ENCODE results near the gene ENTPD6.

- TF ChIP-seq, protein P1, sequence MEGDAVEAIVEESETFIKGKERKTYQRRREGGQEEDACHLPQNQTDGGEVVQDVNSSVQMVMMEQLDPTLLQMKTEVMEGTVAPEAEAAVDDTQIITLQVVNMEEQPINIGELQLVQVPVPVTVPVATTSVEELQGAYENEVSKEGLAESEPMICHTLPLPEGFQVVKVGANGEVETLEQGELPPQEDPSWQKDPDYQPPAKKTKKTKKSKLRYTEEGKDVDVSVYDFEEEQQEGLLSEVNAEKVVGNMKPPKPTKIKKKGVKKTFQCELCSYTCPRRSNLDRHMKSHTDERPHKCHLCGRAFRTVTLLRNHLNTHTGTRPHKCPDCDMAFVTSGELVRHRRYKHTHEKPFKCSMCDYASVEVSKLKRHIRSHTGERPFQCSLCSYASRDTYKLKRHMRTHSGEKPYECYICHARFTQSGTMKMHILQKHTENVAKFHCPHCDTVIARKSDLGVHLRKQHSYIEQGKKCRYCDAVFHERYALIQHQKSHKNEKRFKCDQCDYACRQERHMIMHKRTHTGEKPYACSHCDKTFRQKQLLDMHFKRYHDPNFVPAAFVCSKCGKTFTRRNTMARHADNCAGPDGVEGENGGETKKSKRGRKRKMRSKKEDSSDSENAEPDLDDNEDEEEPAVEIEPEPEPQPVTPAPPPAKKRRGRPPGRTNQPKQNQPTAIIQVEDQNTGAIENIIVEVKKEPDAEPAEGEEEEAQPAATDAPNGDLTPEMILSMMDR (IDR thresholded peaks at IDR 0.05): no peak
- no peak for TF ChIP-seq POLR2A (IDR thresholded peaks at IDR 0.05)
Observed at GRCh38 chr20:25221592-25222460, 26.3 kb downstream of the ENTPD6 start.

Data from right lobe of liver (tissue), 4 donors.